DOHH2 (cell line): ENCODE results near the gene DDX4.

Experiments used
- H3F3A ChIP-seq: fragments of 200-600 bp; sonication (generic), shearing (Covaris generic); 2 replicates; pipeline ENCODE4 v1.6.0; 2016; ENCODE audit warnings: antibody characterized with exemption, mild to moderate bottlenecking; ENCODE audit not compliant: control insufficient read depth, insufficient read depth
- H3K27ac ChIP-seq: fragments of 200-600 bp; sonication (generic); 2 replicates; pipeline ENCODE4 v1.5.1; 2014; ENCODE audit warnings: low read depth, mild to moderate bottlenecking, low read length, moderate library complexity
- H3K27me3 ChIP-seq: fragments of 200-600 bp; sonication (generic); 2 replicates; pipeline ENCODE4 v1.6.1; 2014; ENCODE audit warnings: mild to moderate bottlenecking, low read length, mixed read lengths; ENCODE audit not compliant: control insufficient read depth
- H3K36me3 ChIP-seq: fragments of 200-600 bp; sonication (generic); 2 replicates; pipeline ENCODE4 v1.6.1; 2014; ENCODE audit warnings: mild to moderate bottlenecking, low read length, moderate library complexity, mixed read lengths; ENCODE audit not compliant: control insufficient read depth
- H3K4me1 ChIP-seq: fragments of 200-600 bp; sonication (generic); 2 replicates; pipeline ENCODE4 v1.6.1; 2014; ENCODE audit warnings: mild to moderate bottlenecking, low read length, mixed read lengths; ENCODE audit not compliant: control insufficient read depth
- H3K4me2 ChIP-seq: fragments of 200-600 bp; sonication (generic); 2 replicates; pipeline ENCODE4 v1.6.0; 2014; ENCODE audit warnings: mild to moderate bottlenecking, low read length, moderate library complexity
- H3K4me3 ChIP-seq: fragments of 200-600 bp; sonication (generic); 2 replicates; pipeline ENCODE4 v1.5.1; 2014; ENCODE audit warnings: mild to moderate bottlenecking, low read length, mixed read lengths
- H3K79me2 ChIP-seq: fragments of 200-600 bp; sonication (generic); 2 replicates; pipeline ENCODE4 v1.6.1; 2014; ENCODE audit warnings: mild to moderate bottlenecking, low read length, mixed read lengths; ENCODE audit not compliant: control insufficient read depth
- H3K9me2 ChIP-seq: fragments of 200-600 bp; sonication (generic); replicated peaks from 2 replicates; pipeline ENCODE4 v1.6.1; 2014; ENCODE audit warnings: mild to moderate bottlenecking, low read length, mixed read lengths; ENCODE audit not compliant: control insufficient read depth
- H3K9me3 ChIP-seq: fragments of 200-600 bp; sonication (generic); 2 replicates; pipeline ENCODE4 v1.6.1; 2014; ENCODE audit warnings: antibody characterized with exemption, low read length, mixed read lengths; ENCODE audit not compliant: control insufficient read depth, insufficient read depth
- H4K20me1 ChIP-seq: fragments of 200-600 bp; sonication (generic); 2 replicates; pipeline ENCODE4 v1.6.0; 2014; ENCODE audit warnings: low read depth, mild to moderate bottlenecking, antibody characterized with exemption, low read length, moderate library complexity; ENCODE audit not compliant: control insufficient read depth, insufficient read depth
- EZH2phosphoT487 ChIP-seq: fragments of 200-600 bp; sonication (generic); IDR thresholded peaks from 2 replicates; pipeline ENCODE4 v1.6.1; 2017; ENCODE audit warnings: borderline replicate concordance, mild to moderate bottlenecking, antibody characterized with exemption, low read length, moderate library complexity, mixed read lengths
- TF ChIP-seq, protein P1 (sequence below): fragments of 200-600 bp; sonication (generic); IDR thresholded peaks from one replicate; pipeline ENCODE4 v1.5.1; 2014; ENCODE audit warnings: antibody characterized with exemption, mild to moderate bottlenecking, low read depth, low read length; ENCODE audit not compliant: poor library complexity, severe bottlenecking

The DDX4 gene

DNA sequence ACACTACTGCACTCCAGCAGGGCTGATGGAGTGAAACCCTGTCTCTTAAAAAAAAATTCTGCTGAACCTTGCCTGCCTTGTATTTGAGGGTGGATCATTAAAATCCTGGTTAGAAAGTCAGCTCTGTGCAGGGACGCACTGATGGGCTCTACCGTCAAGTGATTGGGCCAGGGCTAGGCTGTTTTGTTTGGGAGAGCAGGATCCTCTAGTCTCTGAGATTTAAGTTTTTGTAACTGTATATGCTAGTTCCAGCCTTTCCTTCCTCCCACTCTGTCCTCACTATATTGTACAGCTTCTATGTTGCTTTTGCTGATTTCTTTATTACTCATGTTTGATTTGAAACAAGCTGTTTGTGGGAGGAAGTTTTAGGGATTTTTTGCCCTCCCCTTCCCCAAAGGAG, 11.5 kb downstream of the DDX4 start:
- Histone ChIP-seq H3K27me3 (no peaks in the 10 kb centered on the region; the same call in 1 of the 2 replicates), H4K20me1 (no peaks in the 10 kb centered on the region), H3K27ac (no peak overlapping the region), H3K4me1 (no peaks in the 10 kb centered on the region), H3K9me2 (no peaks in the 10 kb centered on the region), H3K36me3 (no peaks in the 10 kb centered on the region), H3K9me3 (no peaks in the 10 kb centered on the region), H3K79me2 (no peaks in the 10 kb centered on the region), H3K4me2 (no peak overlapping the region), H3F3A (no peaks in the 10 kb centered on the region), H3K4me3 (no peak overlapping the region)
- TF ChIP-seq, protein P1, sequence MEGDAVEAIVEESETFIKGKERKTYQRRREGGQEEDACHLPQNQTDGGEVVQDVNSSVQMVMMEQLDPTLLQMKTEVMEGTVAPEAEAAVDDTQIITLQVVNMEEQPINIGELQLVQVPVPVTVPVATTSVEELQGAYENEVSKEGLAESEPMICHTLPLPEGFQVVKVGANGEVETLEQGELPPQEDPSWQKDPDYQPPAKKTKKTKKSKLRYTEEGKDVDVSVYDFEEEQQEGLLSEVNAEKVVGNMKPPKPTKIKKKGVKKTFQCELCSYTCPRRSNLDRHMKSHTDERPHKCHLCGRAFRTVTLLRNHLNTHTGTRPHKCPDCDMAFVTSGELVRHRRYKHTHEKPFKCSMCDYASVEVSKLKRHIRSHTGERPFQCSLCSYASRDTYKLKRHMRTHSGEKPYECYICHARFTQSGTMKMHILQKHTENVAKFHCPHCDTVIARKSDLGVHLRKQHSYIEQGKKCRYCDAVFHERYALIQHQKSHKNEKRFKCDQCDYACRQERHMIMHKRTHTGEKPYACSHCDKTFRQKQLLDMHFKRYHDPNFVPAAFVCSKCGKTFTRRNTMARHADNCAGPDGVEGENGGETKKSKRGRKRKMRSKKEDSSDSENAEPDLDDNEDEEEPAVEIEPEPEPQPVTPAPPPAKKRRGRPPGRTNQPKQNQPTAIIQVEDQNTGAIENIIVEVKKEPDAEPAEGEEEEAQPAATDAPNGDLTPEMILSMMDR: no peak
- no peak for TF ChIP-seq EZH2phosphoT487

DNA sequence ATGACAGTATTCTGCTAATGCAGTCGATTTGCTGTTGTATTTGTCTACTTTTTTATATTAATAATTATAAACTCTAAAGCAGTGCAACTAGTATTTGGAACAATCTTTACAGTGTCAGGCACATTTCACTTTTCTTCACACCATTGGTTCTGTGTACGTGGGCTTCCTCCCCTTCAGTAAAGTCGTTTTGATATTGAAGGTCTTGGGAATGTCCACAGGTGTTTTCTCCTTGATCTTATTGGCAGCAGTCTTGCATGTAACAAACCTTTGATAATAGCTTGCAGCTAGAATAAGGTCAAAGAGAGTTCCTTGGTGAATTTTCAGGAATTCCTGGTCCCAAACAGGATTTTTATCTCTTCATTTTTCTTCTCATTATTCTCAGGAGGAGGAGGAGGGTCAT, 12.2 kb downstream of the DDX4 start:
- Histone ChIP-seq H3F3A (no peaks in the 10 kb centered on the region), H3K4me3 (no peak overlapping the region), H3K27me3 (no peaks in the 10 kb centered on the region; the same call in 1 of the 2 replicates), H3K4me2 (no peak overlapping the region), H3K27ac (no peak overlapping the region), H3K9me3 (no peaks in the 10 kb centered on the region), H4K20me1 (no peaks in the 10 kb centered on the region), H3K36me3 (no peaks in the 10 kb centered on the region), H3K9me2 (no peaks in the 10 kb centered on the region), H3K79me2 (no peaks in the 10 kb centered on the region), H3K4me1 (no peaks in the 10 kb centered on the region)
- no peak for TF ChIP-seq EZH2phosphoT487
- TF ChIP-seq, protein P1: no peak

DNA sequence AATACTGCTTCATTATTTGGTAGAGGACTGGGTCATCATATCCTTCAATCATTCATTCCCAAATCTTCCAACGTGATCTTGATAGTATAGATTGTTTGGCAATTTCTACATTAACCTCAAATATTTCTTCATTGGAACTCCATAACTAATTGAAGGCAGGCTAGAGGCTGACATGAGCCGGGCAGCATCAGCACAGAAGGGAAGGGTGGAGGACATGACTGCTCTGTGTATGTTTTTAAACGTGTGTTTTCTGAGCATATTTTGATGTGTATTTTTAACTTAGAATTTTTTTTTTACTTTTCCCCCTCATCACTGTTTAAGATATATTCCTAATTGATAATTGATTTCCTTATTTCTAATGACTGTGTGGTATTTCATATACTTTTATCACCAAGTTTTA, 12.6 kb downstream of the DDX4 start:
- Histone ChIP-seq H3K9me3 (no peaks in the 10 kb centered on the region), H3K4me1 (no peaks in the 10 kb centered on the region), H3K36me3 (no peaks in the 10 kb centered on the region), H3K79me2 (no peaks in the 10 kb centered on the region), H3K9me2 (no peaks in the 10 kb centered on the region), H4K20me1 (no peaks in the 10 kb centered on the region), H3K4me2 (no peak overlapping the region), H3K27me3 (no peaks in the 10 kb centered on the region; the same call in 1 of the 2 replicates), H3F3A (no peaks in the 10 kb centered on the region), H3K27ac (no peak overlapping the region), H3K4me3 (no peak overlapping the region)
- TF ChIP-seq, protein P1: no peak
- no peak for TF ChIP-seq EZH2phosphoT487
